Activated CD8-positive, alpha-beta T cell treated with anti-CD3 and anti-CD28 coated beads for 36 hours (primary cell): ENCODE measurements around the gene ACTA2. TPM values are rescaled to one million over a fixed set of nuclear protein-coding genes. Genes with fewer than 3 reads are reported as not detected.

Source experiments
- ATAC-seq: fragments of 200-7000 bp; cut with Tn5 transposase; one replicate; pipeline ENCODE4 v1.10.0; 2021; ENCODE audit warnings: mild to moderate bottlenecking, moderate library complexity
- CTCF ChIA-PET: fragments of 350-600 bp; sonication (Branson Sonifier 250); formaldehyde crosslinking; loops from one replicate; lab custom pipeline; 2021; ENCODE audit warnings: antibody characterized with exemption; lab: Charles Lee
- POLR2A ChIA-PET: fragments of 350-600 bp; sonication (Branson Sonifier 250); formaldehyde crosslinking; loops from one replicate; lab custom pipeline; 2021; ENCODE audit warnings: antibody characterized with exemption; lab: Charles Lee
- DNase-seq: peaks from one replicate; pipeline ENCODE4 v3.0.0-alpha.2; 2020
- H3K27ac Mint-ChIP-seq: one replicate; pipeline ENCODE4 v1.8.0; 2021; ENCODE audit warnings: mild to moderate bottlenecking, mixed read lengths
- H3K27me3 Mint-ChIP-seq: one replicate; pipeline ENCODE4 v1.8.0; 2021; ENCODE audit warnings: mixed read lengths
- H3K36me3 Mint-ChIP-seq: one replicate; pipeline ENCODE4 v1.8.0; 2021; ENCODE audit warnings: low read depth, mixed read lengths
- H3K4me1 Mint-ChIP-seq: one replicate; pipeline ENCODE4 v1.8.0; 2021; ENCODE audit warnings: low read depth, mixed read lengths
- H3K4me3 Mint-ChIP-seq: one replicate; pipeline ENCODE4 v1.8.0; 2021; ENCODE audit warnings: mild to moderate bottlenecking, moderate library complexity, mixed read lengths
- H3K9me3 Mint-ChIP-seq: one replicate; pipeline ENCODE4 v1.8.0; 2021; ENCODE audit warnings: mixed read lengths
- CTCF ChIP-seq: fragments of 200-600 bp; IDR thresholded peaks from one replicate; pipeline ENCODE4 v1.8.0; 2022; ENCODE audit warnings: antibody characterized with exemption, mild to moderate bottlenecking
- intact Hi-C: fragments of 100-400 bp; cut with micrococcal nuclease; formaldehyde crosslinking; loops from one replicate; pipeline ENCODE4 v1.10.0; 2022
- total RNA-seq, 2 experiments: library from RNA; stranded (reverse); gene quantifications; one replicate each; pipeline ENCODE4 v1.2.3, GENCODE V29; 2021

Gene ACTA2
- total RNA-seq, 2 experiments from 2014 or later: 13.3 to 14.9 TPM

- no peaks in the 10 kb centered on the region for H3K36me3 Mint-ChIP-seq
- DNase-seq (no peak), ATAC-seq (no peak)
- ChIA-PET POLR2A (interaction anchor here (0.6 to 1.1 kb wide), 3 partner anchors 15 to 553 kb away, joined by 3 read pairs; partner anchors contain the start of gene FAS), CTCF (interaction anchor here (1.0 to 2.1 kb wide), 7 partner anchors 12 to 232 kb away, joined by 3 to 6 read pairs (median 4); partner anchors contain the start of genes CH25H and FAS)
- peak overlapping the region; percentile 95 for H3K27ac Mint-ChIP-seq
- H3K27me3 Mint-ChIP-seq: no peaks in the 10 kb centered on the region
- H3K4me3 Mint-ChIP-seq: peak overlapping the region; percentile 85
- no peak for TF ChIP-seq CTCF
- no peaks in the 10 kb centered on the region for H3K9me3 Mint-ChIP-seq
- intact Hi-C loops: no loop called here
- peaks cover 18% of the 10 kb centered on the region for H3K4me1 Mint-ChIP-seq
Measured at GRCh38 chr10:88975377-88975720, 22.8 kb upstream of the ACTA2 start.

GRCh38 chr10:88974446-88975376 lies 22.1 kb upstream of the ACTA2 start:
- intact Hi-C loops: no loop called here
- no peaks in the 10 kb centered on the region for H3K9me3 Mint-ChIP-seq
- peak overlapping the region; percentile 95 for H3K27ac Mint-ChIP-seq
- H3K4me3 Mint-ChIP-seq: peak overlapping the region; percentile 85
- no peaks in the 10 kb centered on the region for H3K36me3 Mint-ChIP-seq
- ChIA-PET CTCF (interaction anchor here (0.7 to 1.8 kb wide), 8 partner anchors 11 to 233 kb away, joined by 3 to 5 read pairs (median 4); partner anchors contain the start of genes CH25H and FAS), POLR2A (interaction anchor here (0.6 to 1.1 kb wide), 3 partner anchors 16 to 59 kb away, joined by 3 to 4 read pairs (median 3); partner anchors contain the start of gene FAS)
- no peak for TF ChIP-seq CTCF
- no peaks in the 10 kb centered on the region for H3K27me3 Mint-ChIP-seq
- DNase-seq: no peak
- ATAC-seq: peak; percentile 71
- H3K4me1 Mint-ChIP-seq: peaks cover 18% of the 10 kb centered on the region

- TF ChIP-seq CTCF: no peak
- ChIA-PET CTCF (interaction anchor here (0.7 to 1.8 kb wide), 5 partner anchors 13 to 234 kb away, joined by 3 to 5 read pairs (median 4); partner anchors contain the start of gene CH25H), POLR2A (interaction anchor here (0.7 kb wide), 1 partner anchor 18 kb away, joined by 4 read pairs; no protein-coding TSS in a partner anchor)
- Mint-ChIP-seq H3K4me3 (no peak overlapping the region), H3K9me3 (no peaks in the 10 kb centered on the region), H3K4me1 (peaks cover 18% of the 10 kb centered on the region), H3K27ac (no peak overlapping the region), H3K27me3 (no peaks in the 10 kb centered on the region), H3K36me3 (no peaks in the 10 kb centered on the region)
- ATAC-seq: no peak
- no peak for DNase-seq
- intact Hi-C loops: no loop called here
Measured at GRCh38 chr10:88974012-88974411, 21.4 kb upstream of the ACTA2 start.

GRCh38 chr10:88971221-88972061 lies 18.9 kb upstream of the ACTA2 start:
- no peaks in the 10 kb centered on the region for H3K36me3 Mint-ChIP-seq
- CTCF ChIA-PET: interaction anchor here (1.4 kb wide), 1 partner anchor 58 kb away, joined by 4 read pairs; no protein-coding TSS in a partner anchor
- no peaks in the 10 kb centered on the region for H3K27me3 Mint-ChIP-seq
- intact Hi-C loops: no loop called here
- POLR2A ChIA-PET: interaction anchor here (0.6 kb wide), 1 partner anchor 321 kb away, joined by 3 read pairs; no protein-coding TSS in a partner anchor
- DNase-seq (no peak), ATAC-seq (no peak)
- TF ChIP-seq CTCF: no peak
- H3K4me3 Mint-ChIP-seq: no peak overlapping the region
- H3K27ac Mint-ChIP-seq: no peak overlapping the region
- H3K4me1 Mint-ChIP-seq: peaks cover 18% of the 10 kb centered on the region
- H3K9me3 Mint-ChIP-seq: no peaks in the 10 kb centered on the region
